ENCODE measurements around the gene PPIL4.

The PPIL4 gene

DNA sequence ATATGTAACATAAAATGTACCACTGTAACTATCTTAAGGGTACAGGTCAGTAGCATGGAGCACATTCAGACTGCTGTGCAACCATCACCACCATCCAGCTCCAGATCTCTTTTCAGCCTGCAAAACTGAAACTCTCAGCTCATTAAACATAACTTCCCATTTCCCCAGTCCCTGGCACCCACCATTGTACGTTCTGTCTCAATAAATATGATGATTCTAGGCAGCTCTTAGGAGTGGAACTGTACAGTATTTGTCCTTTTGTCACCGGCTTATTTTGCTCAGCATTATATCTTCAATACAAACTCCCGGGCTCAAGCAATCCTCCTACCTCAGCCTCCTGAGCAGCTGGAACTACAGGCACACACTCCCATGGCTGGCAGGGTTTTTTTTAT lies 62.5 kb downstream of the PPIL4 start:
- TF ChIP-seq, protein P1, sequence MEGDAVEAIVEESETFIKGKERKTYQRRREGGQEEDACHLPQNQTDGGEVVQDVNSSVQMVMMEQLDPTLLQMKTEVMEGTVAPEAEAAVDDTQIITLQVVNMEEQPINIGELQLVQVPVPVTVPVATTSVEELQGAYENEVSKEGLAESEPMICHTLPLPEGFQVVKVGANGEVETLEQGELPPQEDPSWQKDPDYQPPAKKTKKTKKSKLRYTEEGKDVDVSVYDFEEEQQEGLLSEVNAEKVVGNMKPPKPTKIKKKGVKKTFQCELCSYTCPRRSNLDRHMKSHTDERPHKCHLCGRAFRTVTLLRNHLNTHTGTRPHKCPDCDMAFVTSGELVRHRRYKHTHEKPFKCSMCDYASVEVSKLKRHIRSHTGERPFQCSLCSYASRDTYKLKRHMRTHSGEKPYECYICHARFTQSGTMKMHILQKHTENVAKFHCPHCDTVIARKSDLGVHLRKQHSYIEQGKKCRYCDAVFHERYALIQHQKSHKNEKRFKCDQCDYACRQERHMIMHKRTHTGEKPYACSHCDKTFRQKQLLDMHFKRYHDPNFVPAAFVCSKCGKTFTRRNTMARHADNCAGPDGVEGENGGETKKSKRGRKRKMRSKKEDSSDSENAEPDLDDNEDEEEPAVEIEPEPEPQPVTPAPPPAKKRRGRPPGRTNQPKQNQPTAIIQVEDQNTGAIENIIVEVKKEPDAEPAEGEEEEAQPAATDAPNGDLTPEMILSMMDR (conservative IDR thresholded peaks at IDR 0.05; ENCODE audit: low read depth, low read length) = no peak
- DNase-seq (ENCODE audit: low read depth) = no peak
- H3K4me3 ChIP-seq (ENCODE audit: low read length) = no peak overlapping the region

DNA sequence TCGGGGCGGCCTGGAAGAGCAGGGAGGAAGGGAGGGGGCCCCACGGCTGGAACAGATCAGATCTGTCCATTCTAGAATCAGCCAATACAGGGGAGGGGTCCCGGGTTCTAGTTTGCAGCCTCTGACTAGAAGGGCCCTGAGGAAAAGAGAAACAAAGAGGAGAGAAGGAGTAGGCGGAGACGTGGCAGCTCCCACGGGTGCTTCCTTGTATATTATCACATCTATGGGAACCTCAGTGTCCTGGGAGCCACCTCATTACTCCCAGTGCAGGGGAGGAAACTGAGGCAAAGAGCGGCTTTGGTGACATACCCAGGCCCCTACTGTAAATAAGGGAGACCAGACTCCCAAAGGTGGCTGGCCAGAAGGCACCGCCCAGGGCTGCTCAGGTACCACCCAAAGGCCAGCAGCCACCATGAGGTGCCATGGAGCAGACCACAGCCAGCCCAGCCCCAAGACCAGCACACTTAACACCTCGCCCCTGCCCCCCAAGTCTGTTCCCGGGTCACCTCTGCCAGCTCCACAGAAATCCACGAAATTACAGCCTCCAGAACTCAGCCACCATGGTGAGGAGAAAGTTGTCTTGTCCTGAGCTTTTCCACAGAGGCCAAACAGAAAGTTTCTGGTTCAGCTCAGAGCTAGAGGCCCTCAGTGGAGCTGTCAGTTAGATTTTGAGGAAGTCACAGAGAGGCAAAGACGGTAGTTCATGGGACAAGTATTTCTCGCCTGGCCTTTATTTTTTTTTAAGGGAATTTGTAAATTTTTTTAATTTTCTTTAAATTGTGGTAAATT lies 63.1 kb downstream of the PPIL4 start:
- no peak overlapping the region for H3K4me3 ChIP-seq (ENCODE audit: low read length)
- TF ChIP-seq, protein P1 (conservative IDR thresholded peaks at IDR 0.05; ENCODE audit: low read depth, low read length) = no peak
- DNase-seq (ENCODE audit: low read depth) = no peak

DNA sequence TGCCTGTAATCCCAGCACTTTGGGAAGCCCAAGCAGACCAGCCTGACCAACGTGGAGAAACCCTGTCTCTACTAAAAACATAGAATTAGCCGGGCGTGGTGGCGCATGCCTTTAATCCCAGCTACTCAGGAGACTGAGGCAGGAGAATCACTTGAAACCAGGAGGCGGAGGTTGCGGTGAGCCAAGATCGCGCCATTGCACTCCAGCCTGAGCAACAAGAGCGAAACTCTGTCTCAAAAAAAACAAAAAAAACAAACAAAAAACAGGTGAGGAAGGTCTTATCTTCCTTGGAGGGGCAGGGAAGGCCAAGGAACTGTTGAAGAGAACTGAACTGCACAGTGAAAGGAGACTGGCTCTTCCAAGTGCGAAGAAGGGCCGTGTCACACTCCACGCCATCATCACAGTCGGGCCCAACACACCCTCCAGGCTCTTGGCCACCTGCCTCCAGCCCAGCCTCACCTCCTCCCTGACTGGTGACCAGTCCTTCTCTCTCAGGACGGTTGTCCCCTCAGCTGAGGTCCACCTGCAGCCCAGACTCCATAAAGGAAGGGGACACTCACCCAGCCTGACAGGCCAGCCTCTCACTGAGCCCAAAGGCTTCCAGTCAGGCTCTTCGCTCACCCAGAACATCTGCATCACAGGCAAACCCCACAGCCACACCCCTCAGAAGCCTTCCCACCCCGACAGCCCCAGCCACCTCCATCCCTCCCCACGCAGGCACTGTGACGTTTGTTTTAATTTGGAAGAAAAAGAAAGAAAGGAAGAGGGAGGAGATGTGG lies 65.2 kb downstream of the PPIL4 start:
- H3K4me3 ChIP-seq (ENCODE audit: low read length) = no peak overlapping the region
- no peak for DNase-seq (ENCODE audit: low read depth)
- TF ChIP-seq, protein P1 (conservative IDR thresholded peaks at IDR 0.05; ENCODE audit: low read depth, low read length) = no peak

DNA sequence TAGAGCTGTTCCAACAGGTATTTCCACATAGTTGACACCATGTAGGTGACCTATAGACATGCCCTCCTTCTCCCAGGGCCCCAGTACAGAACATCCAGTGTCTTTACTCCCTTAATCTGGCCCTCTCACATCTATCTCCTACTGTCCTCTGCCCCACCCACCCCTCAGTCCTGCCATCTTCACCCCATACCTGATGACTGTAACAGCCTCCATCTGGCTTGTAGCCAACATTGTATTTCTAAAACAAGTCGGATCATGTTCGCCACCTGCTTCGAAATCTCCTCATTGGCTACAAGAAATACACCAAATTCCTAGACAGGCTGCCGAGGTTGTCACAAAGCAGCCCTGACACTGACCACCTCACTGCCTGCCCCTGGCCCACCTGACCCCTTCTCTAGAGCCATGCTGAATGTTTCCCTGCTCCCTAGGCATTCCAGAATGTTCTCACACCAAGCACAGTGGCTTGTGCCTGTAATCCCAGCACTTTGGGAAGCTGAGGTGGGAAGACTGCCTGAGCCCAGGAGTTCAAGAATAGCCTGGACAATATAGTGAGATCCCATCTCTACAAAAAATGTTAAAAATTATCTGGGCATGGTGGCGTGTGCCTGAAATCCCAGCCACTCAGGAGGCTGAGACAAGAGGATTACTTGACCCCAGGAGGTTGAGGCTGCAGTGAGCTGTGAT lies 67.1 kb downstream of the PPIL4 start:
- TF ChIP-seq, protein P1 (conservative IDR thresholded peaks at IDR 0.05; ENCODE audit: low read depth, low read length) = no peak
- no peak for DNase-seq (ENCODE audit: low read depth)
- H3K4me3 ChIP-seq (ENCODE audit: low read length) = no peak overlapping the region

DNA sequence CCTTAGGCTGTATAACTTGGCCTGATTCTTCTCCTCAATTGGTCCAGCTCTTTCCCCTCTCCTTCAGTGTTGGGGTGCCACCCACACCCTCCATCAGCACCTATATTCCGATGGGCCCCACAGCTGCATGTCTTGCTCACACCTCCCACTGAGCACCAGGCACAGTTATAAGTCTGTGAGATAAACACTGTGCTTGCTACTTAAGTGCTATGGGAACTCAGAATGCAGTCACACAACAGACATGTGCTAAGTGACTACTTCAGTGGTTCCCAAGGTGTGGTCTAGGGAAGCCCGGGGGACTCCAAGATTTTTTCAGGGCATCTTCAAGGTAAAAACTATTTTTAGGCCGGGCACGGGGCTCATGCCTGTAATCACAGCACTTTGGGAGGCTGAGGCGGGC lies 68.3 kb downstream of the PPIL4 start:
- no peak for DNase-seq (ENCODE audit: low read depth)
- H3K4me3 ChIP-seq (ENCODE audit: low read length) = no peak overlapping the region
- TF ChIP-seq, protein P1 (conservative IDR thresholded peaks at IDR 0.05; ENCODE audit: low read depth, low read length) = no peak

DNA sequence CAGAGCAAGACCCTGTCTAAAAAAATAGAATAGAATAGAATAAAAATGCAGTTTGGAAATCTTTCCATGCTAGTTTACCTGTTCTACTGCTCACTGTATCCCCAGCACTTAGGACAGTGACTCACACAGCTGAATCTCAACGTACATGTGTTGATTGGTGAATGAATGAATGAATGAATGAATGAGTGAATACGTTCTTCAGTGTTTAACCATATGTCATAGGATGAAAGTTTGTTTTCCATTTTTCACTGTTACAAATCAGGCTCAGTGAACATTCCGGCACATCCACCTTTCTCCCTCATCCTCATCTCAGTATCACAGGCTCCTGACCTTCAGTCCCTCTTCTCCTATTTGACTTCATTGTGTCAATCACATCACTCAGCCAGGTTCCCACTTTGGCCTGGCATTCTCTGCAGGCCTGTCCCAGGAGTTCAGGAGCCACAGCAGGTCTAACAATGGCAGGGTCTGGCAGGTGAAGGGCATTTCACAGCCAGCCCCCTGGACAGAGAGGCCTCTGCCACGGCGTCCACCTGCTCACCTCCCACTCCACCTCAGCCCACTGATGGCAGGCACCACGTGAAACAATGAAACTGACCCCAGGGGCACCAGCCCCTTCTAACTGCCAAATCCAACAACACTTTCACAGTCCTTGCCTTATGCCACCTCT lies 68.9 kb downstream of the PPIL4 start:
- TF ChIP-seq, protein P1 (conservative IDR thresholded peaks at IDR 0.05; ENCODE audit: low read depth, low read length) = no peak
- DNase-seq (ENCODE audit: low read depth) = no peak
- H3K4me3 ChIP-seq (ENCODE audit: low read length) = no peak overlapping the region
